ENCODE measurements around the gene SIPA1L3.
A peak's percentile ranks its signal among the peaks of the same experiment; 100 is the strongest.

SIPA1L3 gene

DNA sequence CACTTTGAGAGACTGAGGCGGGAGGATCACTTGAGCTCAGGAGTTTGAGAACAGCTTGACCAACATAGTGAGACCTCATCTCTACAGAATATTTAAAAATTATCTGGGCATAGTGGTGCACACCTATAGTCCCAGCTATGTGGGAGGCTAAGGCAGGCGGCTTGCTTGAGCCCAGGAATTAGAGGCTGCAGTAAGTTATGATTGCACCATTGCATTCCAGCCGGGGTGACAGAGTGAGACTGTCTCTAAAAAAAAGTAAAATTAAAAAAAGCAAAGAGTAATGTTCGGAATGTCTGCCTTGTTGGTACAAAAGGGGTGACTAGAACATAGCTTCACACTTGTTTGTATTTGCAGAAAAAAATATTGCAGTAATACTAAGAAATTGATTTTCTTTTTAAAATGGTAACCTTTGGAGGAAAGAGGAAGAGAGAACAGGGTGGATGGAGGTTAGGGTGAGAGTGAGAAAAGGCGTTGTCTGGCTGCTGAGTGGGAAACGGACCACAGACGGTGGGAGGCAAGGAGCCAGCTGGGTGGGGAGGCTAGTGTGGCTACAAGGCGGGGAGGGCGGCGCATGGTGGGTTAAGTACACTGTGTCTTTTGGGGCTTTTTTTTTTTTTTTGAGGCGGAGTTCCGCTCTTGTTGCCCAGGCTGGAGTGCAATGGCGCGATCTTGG lies 339.0 kb downstream of the SIPA1L3 start:
- DNase-seq: no peak

DNA sequence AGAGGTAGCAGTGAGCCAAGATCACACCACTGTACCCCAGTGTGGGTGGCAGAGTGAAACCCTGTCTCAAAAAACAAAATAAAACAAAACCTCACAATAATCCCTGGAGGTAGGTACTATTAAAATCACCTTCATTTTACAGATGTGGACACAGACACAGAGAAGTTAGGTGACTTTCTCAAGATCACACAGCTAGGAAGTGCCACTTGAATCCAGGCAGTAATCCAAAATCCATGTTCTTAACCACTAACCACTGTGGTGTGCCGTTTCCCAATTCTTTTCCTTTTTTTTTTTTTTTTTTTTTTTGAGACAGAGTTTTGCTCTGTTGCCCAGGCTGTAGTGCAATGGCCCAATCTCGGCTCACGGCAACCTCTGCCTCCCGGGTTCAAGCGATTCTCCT lies 340.1 kb downstream of the SIPA1L3 start:
- DNase-seq: no peak

- no peak for DNase-seq
Measured at GRCh38 chr19:38247734-38248268, 340.8 kb downstream of the SIPA1L3 start.

DNA sequence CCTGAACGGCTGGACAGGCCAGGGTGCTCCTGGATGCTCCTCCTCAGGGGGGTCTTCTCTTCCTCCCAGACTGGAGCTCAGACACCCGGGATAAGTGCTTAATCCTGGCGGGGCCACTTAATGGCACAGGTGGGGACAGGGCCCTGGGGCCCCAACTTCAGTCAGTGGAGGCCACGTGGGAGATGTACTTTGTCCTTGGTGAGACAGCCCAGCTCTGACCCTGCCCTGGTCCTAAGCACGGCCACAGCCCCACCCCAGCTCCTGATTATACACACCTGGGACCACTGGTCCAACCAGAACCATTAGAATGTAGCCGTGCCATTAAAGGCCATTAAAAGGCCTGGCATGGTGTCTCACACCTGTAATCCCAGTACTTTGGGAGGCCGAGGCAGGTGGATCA lies 341.4 kb downstream of the SIPA1L3 start:
- no peak for DNase-seq

DNA sequence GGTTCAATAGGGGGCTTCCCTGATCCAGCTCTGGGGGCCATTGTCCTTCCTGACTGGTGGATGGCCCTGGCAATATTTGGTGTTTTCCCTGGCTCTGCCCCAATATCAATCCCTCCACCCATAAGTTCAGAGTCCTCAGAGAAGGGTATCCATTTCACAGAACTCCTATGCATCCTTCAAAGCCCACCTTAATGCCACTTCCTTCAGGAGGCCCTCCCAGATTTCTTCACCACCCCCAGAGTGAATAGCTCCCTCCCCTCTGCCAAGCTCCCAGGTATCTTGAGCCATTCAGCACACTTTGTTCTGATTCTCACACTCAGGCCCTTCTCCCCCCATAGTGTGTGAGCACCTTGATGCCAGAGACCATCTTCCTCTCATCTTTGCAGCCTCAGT lies 343.4 kb downstream of the SIPA1L3 start:
- DNase-seq: no peak

DNA sequence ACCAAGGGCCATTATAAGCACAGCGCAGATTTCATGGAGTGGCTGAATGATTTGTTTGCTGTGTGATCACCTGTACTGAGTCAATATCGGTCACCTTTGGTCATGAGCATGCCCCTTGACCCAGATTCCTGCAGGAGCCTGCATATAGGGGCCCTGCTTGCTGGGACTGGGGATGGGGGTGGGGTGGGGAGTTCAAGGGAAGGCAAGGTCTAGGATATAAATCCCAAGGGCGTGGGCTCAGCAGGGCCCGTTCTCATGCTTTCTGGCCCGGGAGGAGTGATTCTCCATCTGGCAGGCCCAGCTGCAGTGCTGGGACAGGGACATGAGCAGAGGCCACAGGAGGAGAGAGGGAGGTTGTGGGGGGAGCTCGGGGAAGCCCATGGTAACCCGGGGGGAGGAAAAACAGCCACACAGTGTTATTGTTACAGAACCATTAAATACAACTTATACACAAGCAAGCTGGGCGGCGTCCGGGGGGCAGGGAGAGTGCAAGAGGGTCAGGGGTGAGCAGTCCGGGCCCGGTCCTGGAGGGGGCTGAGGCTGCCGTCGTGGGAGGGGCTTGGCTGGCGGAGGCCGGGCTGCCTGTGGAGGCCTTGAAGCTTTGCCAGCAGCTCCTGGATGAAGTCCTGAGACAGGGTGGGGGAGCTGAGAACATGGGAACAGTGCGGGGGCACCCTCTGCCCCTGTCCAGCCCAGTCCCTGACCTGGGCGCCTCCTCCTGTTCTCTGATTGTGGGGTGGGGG lies 344.0 kb downstream of the SIPA1L3 start:
- DNase-seq: peak; percentile 78

- peak; percentile 79 for DNase-seq
Measured at GRCh38 chr19:38251564-38252051, 344.6 kb downstream of the SIPA1L3 start.

GRCh38 chr19:38252385-38252784 lies 345.4 kb downstream of the SIPA1L3 start:
- DNase-seq: no peak

DNA sequence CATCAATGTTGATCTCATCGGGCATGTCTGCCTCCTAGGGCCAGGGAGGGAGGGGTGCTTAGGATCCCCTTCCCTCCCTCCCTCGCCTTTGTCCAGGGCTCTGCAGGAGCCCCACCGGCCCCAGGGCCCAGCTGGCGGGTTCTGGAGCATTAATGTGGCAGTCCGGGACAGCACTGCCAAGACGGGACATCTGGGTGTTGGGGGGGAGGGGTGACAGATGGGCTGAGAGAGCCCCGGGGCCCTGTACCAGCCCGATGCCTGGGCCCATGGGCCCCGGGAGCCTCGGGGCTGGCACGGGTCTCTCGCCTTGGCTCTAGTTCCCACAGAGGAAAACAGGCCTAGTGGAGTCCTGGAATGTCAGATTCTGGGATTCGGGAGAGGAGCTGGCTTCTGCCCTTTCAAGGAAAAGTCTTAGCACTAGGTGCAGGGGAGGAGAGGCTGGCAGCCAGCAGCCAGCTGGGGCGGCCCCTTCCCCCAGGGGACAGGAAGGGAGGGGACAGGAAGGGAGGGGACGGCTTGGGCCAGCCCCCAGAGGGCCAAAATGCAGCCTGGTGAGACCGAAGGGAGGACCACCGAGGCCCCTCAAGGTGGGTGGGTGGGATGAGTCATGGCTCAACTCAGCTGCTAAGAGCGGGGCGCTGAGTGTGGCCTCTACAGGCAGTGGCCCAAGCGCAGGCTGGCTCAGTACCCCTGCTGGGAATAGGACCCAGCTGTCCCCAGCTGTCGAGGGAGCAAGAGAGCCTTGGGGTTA lies 346.1 kb downstream of the SIPA1L3 start:
- no peak for DNase-seq

GRCh38 chr19:38253788-38254187 lies 346.8 kb downstream of the SIPA1L3 start:
- no peak for DNase-seq

- peak; percentile 82 for DNase-seq
Measured at GRCh38 chr19:38255383-38256014, 348.5 kb downstream of the SIPA1L3 start.

Data from NCI-H2227 treated with DMSO at 0.1 percent for 48 hours (cell line).